GM21786 (cell line): ENCODE data around the gene UHRF2.
A peak's percentile ranks its signal among the peaks of the same experiment; 100 is the strongest.
"Not testable (repeated sequence)": the region's sequence is repeated elsewhere in the genome, so short reads cannot be mapped to it uniquely, and the experiment has no call there.

Source experiments
- ATAC-seq: cut with Tn5 transposase; IDR thresholded peaks from one replicate; pipeline ENCODE4 v1.9.1; 2021; ENCODE audit not compliant: unreplicated experiment

Gene UHRF2, protein sequence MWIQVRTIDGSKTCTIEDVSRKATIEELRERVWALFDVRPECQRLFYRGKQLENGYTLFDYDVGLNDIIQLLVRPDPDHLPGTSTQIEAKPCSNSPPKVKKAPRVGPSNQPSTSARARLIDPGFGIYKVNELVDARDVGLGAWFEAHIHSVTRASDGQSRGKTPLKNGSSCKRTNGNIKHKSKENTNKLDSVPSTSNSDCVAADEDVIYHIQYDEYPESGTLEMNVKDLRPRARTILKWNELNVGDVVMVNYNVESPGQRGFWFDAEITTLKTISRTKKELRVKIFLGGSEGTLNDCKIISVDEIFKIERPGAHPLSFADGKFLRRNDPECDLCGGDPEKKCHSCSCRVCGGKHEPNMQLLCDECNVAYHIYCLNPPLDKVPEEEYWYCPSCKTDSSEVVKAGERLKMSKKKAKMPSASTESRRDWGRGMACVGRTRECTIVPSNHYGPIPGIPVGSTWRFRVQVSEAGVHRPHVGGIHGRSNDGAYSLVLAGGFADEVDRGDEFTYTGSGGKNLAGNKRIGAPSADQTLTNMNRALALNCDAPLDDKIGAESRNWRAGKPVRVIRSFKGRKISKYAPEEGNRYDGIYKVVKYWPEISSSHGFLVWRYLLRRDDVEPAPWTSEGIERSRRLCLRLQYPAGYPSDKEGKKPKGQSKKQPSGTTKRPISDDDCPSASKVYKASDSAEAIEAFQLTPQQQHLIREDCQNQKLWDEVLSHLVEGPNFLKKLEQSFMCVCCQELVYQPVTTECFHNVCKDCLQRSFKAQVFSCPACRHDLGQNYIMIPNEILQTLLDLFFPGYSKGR

DNA sequence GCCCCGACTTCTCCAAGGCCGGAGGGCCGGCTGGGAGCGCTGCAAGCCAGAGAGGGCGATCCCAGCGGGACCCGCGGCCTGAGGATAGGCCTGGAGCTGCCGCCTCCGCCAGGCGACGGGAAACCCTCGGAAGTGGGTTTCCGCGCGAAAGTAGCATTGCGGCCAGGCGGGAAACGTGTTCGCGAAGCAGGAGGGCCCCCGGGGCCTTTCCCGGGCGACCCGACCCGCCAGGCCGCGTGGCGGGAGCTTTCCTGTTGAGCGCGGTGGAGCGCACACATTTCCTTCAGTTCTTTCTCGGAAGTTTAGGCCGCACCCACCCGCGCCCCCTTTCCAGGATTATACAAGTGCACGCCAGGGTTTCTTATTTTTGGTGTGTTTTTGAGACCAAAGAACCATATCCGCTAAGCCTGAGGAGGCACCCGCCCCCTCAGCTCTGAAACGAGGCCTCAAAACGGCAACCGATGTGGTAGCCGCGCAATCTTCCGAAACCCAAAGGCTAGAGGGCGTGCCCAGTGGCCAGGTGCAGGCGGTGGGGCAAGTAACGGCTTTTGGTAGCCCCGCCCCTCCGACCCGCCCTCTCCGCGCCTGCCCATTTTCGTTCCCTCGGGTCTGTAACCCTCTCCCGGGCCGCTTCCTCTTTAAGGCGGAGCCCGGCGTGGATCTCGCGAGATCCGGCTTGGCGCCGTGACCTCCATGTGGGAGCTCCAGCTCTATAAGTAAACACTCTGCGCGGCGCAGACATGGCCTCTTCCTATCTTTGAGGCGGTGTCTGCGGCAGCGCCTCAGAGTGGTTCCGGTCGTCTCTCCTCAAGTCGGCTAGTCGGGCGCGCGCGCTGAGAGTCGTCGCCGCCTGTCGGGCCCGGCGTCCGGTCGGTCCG lies at the start of gene UHRF2:
Gene UHRF2, plus strand, starts transcription at position 713 of the 878 bp plus-strand sequence. CDS start 292 bp downstream, outside the sequence.
- ATAC-seq, result peak; percentile 75

GRCh38 chr9:6367128-6367890 lies 45.7 kb upstream of the UHRF2 start:
- ATAC-seq, result no peak

GRCh38 chr9:6368831-6369230 lies 44.2 kb upstream of the UHRF2 start:
- ATAC-seq, result no peak

DNA sequence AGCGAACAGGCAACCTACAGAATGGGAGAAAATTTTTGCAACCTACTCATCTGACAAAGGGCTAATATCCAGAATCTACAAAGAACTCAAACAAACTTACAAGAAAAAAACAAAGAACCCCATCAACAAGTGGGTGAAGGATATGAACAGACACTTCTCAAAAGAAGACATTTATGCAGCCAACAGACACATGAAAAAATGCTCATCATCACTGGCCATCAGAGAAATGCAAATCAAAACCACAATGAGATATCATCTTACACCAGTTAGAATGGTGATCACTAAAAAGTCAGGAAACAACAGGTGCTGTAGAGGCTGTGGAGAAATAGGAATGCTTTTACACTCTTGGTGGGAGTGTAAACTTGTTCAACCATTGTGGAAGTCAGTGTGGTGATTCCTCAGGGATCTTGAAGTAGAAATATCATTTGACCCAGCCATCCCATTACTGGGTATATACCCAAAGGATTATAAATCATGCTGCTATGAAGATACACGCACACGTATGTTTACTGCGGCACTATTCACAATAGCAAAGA lies 31.5 kb upstream of the UHRF2 start:
- ATAC-seq, result not testable (repeated sequence)

- ATAC-seq, result no peak
Observed at GRCh38 chr9:6382681-6383080, 30.3 kb upstream of the UHRF2 start.

DNA sequence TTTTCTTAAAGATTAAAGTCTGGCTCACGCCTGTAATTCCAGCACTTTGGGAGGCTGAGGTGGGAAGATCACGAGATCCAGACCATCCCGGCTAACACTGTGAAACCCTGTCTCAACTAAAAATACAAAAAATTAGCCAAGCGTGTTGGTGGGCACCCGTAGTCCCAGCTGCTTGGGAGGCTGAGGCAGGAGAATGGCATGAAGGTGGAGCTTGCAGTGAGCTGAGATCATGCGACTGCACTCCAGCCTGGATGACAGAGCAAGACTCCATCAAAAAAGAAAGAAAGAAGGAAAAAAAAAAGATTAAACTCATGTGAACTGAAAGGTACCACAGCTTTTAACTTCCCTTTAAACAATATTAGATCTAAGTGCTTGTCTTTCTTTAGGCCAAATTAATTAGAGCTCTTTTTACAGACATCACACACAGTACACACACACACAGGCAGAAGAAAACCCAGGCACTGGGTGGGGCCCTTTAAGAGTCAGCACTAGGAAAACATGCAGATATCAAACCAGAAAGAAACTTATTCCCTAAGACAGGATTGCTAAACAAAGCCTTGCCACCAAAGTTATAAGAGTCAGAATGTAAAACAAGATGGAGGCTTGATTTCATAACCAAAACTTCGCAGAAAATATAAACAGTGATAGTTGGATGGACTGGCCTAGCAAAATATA lies 29.3 kb upstream of the UHRF2 start:
- ATAC-seq, result no peak

DNA sequence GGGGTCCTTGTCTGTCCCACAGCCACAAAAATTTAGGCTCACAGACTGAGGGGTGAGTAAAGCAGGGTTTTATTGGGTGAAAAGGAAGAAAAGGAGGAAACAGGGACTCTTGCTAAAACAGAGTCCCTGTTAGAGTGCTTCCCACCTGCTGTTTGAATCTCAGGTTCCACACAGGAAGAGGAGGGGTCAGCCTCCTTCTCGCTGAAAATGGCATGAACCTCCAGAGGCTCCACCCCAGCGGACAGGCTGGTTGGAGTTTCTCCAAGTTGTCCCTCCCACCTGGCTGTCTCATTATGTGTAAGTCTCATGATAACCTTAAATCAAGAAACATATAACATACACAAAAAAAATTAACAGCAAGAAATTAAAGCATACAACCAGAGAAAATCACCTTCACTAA lies 28.3 kb upstream of the UHRF2 start:
- ATAC-seq, result no peak

- ATAC-seq, result no peak
Observed at GRCh38 chr9:6399071-6399470, 13.9 kb upstream of the UHRF2 start.

DNA sequence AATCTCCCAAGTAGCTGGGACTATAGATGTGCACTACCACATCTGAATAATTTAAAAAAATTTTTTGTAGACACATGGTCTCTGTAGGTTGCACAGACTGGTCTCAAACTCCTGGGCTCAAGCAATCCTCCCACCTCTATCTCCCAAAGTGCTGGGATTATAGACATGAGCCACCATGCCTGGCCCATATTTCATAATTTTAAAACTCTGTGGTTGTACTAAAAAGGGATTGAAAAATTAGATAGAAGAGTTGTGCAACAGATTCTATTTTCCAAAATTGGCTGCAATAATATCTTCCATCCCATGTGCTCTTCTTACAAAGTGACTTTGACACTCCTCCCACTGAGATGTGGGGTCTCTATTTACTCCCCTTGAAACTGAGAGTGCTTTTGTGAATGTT lies 7.6 kb upstream of the UHRF2 start:
- ATAC-seq, result no peak

DNA sequence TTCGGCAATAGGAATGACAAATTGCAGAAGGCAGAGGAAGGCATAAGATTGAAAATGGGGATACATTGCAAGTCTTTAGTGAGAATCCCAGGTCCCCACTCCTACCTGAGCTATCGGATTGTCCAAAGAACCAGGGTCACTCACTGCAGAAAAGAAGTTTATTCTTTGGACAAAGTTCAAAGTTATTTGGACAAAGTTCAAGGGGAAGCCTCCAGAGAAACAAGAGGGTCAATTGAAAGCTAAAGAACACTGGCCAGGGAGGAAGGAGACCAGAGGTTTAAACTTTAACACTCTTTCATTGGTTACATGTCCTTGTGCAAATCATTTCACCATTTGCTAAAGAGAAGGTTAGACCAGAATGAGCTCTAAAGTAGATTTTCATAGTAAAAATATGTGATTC lies 5.2 kb upstream of the UHRF2 start:
- no peak for ATAC-seq

- no peak for ATAC-seq
Observed at GRCh38 chr9:6408320-6408719, 4.7 kb upstream of the UHRF2 start.

DNA sequence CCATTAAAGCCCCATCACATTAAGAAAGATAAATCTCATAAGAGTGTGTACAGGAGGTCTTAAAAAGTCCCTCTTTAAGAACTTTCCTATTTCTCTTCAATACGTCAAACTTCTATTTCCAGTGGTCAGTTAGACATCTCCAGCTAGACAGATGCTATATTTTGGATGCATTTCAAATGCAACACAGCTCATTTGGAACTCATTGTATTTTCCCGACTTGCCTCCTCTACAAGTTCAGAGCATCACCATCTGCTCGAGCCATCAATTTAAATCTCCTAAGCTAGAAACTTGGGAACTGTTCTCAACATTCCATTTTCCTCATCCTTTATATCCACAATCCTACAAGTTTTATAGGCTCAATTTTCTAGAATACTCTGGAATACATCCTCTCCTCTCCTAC lies 3.2 kb upstream of the UHRF2 start:
- ATAC-seq, result no peak

DNA sequence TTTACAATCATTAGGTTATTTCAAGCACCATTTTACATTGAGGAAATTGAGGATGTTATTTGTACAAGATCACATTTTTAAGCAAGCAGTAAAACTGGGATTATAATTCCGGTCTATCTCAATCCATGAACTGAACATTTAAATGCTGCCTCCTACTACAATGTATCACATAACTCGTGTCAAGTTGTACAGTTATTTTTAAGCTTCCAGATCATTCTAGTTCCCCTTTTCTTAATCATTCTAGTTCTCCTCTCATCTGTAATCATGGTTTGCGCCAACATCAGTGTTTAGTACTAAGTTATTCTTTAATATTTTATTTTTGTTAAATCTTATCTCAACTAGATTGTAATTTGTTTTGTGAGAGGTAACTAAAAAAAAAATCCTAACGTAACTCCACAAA lies 2.4 kb upstream of the UHRF2 start:
- ATAC-seq, result no peak

- peak; percentile 12 for ATAC-seq
Observed at GRCh38 chr9:6413365-6414246, 607 bp downstream of the UHRF2 start.

GRCh38 chr9:6414247-6414641 lies 1.2 kb downstream of the UHRF2 start:
- ATAC-seq, result no peak

GRCh38 chr9:6415266-6415665 lies 2.3 kb downstream of the UHRF2 start:
- ATAC-seq, result no peak

DNA sequence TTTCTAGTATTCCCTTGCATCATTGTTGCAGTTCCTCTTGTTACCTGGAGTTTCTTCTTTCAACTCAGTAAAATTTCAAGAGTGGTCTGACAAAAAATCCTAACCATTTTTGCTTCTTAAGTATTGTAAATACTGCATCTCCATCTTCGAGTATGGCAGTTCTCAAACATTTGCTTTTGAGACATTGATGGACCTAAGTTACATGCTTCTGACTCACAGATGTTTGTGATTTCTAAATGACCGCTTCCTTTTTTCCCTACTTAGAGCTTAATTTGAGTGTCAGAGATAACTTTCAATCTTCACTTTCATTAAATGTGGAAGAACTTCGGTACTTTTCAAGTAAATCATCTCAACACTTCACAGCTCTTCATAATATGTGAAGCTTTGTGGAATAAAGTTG lies 4.2 kb downstream of the UHRF2 start:
- ATAC-seq, result no peak

- no peak for ATAC-seq
Observed at GRCh38 chr9:6418764-6419163, 5.8 kb downstream of the UHRF2 start.

DNA sequence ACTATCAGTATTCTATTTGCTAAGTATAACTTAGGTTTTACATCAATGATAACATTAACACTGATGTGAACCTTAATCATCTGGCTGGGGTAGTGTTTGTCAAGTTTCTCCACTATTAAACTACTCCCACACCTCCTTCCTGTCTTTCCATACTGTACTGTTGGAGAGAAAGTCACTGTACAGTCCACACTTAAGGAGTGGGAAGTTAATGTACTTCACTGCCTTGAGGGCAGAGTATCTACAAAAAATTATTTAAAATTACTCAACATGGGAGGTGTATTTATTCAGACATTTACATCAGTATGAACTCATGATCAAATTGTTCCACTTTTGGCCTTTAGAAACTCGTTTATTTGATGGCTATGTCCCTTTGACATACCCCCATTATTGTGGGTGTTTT lies 11.9 kb downstream of the UHRF2 start:
- ATAC-seq, result no peak
